NCI-H2227 (cell line): Measurements from ENCODE around the gene ARRDC3.
"Not testable (repeated sequence)": the region's sequence is repeated elsewhere in the genome, so short reads cannot be mapped to it uniquely, and the experiment has no call there.

Experiments used
- DNase-seq: peaks from one replicate; lab custom pipeline; 2025; ENCODE audit not compliant: unreplicated experiment; lab: John Stamatoyannopoulos, UW

ARRDC3 gene

DNA sequence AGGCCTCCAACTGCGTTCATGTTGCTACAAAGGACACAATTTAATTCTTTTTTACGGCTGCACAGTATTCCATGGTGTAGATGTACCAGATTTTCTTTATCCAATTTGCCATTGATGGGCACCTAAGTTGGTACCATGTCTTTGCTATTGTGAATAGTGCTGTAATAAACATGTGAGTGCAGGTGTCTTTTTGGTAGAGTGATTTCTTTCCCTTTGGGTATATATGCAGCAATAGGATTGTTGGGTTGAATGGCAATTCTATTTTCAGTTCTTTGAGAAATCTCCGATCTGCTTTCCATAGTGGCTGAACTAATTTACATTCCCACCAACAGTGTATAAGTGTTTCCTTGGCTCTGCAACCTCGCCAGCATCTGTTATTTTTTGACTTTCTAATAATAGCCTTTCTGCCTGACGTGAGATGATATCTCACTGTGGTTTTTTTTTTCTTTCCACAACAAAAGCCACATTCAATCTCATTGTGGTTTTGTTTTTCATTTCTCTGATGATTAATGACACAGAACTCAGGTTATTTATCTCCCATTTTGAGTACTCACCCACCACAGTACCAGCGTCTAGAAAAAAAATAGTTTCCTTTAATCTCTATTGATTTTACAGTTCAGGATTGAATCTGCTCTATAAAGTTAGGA is 21.9 kb downstream of the ARRDC3 start:
- no peak for DNase-seq

DNA sequence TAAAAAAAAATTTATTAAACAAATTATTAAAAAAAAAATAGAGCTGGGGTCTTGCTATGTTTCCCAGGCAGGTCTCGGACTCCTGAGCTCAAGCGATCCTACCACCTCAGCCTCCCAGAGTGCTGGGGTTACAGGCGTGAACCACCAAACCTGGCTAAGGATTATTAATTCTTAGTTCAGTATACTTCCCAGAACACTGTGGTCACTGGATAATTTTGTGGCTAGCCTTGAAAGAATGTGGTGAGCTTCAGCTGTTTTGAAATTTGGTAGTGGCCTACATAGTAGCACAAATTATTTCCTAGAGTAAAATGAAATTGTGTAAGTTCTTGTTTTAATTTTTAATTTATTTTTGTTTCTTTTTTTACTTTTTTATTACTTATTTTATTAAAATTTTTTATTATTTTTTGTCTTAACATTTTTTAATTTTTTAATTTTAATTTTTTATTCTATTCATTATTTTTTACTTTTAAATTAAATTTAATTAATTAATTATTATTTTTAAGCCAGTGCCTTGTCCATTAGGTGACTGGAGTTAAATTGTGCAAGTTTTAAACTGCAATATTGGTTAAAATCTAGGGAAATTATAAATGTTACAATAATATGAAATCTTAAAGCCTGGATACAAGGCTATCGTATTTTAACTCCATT is 23.0 kb downstream of the ARRDC3 start:
- DNase-seq, result no peak

DNA sequence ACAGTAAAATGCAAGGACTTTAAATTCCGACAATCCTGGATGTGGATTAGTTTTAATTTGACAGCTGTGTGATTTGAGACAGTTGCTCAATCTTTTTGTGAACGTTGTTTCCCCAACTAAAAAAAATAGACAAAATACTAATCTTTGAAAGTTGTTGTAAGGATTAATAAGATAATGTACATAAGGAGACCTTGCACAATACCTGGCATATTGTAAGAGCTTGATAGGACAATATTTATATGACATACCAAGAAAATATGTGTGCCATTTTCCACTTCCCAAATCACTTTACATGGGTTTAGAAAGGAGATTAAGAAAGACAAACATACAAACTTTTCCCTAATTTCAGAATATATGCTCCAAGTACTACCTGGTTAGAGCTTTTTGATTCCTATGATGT is 25.3 kb downstream of the ARRDC3 start:
- no peak for DNase-seq

DNA sequence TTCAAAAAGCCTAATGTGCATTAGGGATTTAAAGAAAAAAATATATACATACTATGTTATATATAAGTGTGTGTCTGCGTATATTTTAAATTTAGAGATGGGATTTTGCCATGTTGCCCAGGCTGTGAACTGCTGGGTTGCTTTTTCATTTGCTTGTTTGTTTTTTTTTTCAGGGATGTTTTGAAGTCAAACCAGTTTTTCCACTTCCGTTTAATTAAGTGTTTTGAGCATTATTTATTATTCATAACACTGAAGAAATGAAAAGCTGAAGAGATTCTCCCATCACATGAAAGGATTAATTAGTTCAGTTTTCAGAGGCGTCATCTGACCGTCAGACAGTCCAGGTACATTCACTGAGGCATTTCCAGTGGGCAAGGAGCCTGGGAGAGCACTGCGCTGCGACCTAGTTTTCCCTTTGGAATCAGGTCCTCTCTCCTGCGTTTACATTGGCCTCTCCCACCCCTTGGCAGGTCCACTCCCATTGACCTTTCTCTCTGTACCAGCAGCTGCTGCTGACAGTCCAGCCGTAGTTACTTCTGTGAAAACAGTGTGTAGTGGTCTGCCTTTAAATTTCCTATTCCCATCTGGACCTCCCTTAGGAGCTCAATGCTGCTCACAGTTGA is 26.0 kb downstream of the ARRDC3 start:
- DNase-seq, result no peak

DNA sequence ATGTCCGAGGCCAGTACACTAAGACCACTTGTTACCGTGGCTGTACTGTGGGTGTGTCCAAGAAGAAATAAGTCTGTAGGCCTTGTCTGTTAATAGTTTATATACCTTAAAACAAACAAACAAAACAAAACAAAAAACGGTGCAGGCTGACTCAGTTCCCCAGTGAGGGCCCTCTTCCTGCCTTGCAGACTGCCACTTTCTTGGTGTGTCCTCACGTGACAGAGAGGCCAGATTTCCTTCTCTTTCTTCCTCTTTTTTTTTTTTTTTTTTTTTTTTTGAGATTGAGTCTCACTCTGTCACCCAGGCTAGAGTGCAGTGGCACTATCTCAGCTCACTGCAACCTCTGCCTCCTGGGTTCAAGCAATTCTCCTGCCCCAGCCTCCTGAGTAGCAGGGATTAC is 28.2 kb downstream of the ARRDC3 start:
- not testable (repeated sequence) for DNase-seq

DNA sequence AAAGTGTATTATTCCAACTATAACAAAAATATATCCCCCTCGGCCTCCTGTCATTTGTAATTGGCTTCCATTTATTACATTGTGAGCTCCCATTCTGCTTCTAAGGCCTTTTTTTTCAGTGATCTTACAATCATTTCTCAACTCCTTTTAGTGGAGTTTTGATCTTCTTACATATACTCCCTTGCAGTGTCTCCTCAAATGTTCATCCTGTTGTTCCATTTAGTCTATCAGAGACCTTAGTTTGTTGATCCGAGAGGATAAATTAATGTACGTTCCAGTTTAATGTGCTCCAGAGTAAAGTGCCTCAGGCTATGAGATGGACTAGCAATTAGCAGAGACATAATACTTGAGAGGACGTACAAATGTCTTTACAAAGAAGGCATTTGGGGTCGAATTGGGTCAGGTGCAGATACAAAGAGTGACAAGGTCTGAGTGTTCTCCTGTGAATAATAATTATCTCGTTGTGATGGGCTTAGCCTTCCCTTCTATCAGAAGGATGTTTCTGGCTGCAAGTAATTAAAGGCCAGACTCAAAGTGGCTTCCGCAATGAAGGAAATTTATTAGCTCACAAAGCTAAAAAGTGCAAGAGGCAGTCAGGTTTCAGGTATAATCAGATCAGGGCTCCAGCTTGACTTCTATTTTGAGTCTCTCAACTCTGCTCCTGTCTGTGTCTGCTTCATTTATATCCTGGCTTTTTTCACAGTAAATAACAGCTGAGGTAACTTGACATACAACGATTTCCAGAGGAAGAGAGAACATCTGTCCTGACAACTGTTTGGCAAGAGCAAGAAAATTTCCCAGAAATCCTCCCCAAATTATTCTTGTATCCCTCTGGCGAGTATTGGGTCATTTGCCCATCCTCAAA is 30.1 kb downstream of the ARRDC3 start:
- DNase-seq, result peak; percentile 5

DNA sequence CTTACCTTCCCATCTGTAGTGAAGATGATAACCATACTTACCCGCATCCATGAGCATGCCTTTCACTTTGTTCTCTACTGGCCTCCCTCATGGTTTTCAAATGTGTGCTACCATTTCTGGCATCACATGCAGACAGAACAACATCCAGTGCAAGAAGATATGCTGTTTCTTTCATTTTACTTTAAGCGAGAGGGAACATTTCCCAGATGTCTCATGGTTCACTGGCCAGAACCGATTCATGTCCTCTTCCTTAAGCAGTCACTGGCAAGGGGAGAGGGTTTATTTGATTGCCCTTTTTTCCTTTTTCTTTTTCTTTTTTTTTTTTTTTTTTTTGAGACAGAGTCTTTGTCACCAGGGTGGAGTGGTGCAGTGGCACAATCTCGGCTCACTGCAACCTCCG is 37.7 kb downstream of the ARRDC3 start:
- no peak for DNase-seq

DNA sequence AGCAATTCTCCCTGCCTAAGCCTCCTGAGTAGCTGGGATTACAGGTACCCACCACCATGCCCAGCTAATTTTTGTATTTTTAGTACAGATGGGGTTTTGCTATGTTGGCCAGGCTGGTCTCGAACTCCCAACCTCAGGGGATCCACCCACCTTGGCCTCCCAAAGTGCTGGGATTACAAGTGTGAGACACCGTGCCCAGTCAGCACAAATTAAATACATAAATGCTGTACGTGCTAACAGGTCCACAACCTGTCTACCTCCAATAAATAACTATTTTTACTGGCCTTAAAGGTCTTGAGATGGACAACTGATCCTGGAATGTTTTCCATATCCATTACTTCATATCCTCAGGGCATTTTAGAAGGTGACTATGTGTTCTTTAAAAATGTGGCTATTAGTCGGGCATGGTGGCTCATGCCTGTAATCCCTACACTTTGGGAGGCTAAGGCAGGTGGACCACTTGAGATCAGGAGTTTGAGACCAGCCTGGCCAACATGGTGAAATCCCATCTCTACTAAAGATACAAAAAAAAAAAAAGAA is 38.4 kb downstream of the ARRDC3 start:
- not testable (repeated sequence) for DNase-seq

DNA sequence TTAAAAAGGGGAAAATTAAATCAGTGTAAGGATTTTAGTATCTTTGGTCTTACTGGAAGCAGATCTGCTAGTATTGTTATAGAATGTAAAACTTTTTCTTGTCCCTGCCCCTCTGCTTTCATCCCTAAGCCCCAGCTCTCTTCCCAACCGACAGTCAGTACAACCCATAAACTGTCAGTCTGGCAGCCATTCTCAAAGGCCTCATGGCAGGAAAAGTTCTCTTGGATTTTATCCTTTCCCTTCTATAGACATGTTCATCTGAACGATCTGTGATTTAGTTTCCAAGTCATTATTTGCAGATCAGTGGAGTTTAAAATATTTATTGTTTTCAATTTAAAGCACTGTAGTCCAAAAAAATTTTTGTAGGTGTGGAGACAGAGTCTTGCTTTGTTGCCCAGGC is 39.2 kb downstream of the ARRDC3 start:
- no peak for DNase-seq

DNA sequence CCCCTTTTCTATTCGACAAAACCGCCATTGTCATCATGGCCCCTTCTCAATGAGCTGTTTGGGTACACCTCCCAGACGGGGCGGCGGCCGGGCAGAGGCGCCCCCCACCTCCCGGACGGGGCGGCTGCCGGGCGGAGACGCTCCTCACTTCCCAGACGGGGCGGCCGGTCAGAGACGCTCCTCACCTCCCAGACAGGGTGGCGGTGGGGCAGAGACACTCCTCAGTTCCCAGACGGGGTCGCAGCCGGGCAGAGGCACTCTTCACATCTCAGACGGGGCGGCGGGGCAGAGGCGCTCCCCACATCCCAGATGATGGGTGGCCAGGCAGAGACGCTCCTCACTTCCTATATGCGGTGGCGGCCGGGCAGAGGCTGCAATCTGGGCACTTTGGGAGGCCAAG is 40.2 kb downstream of the ARRDC3 start:
- not testable (repeated sequence) for DNase-seq

DNA sequence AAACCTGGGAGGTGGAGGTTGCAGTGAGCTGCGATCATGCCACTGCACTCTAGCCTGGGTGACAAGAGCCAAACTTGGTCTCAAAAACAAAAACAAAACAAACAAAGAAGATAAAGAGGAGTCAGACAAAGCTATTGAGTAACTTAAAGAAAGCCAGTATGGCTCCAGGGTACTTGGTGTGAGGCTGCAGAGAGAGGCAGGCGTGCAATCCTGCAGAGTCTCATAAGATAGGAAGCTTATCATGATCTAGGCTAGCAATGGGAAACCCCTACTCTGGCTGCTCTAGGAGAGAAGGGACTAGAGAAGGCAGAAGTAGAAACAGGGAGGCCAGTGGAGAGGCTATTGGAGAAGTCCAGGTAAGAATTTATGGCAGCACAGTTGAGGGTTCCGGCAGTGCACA is 42.0 kb downstream of the ARRDC3 start:
- DNase-seq, result no peak

DNA sequence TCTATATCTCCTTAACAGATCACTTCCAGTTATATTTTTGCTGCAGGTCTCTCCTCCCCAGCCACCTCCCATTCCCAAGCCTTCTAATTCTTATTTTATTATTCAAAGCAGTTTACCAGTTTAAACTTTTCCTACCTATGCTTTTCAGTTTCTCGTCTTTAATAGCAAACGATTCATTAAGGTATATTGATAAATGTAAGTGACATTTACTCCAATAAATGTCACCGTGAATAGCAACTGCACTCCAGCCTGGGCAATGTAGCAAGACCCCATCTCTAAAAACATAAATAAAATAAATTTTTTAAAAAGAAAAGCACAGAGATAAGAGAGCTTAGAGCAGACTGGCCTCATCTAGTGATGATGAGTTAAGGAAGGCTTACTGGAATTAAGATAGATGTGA is 42.6 kb downstream of the ARRDC3 start:
- DNase-seq, result no peak

DNA sequence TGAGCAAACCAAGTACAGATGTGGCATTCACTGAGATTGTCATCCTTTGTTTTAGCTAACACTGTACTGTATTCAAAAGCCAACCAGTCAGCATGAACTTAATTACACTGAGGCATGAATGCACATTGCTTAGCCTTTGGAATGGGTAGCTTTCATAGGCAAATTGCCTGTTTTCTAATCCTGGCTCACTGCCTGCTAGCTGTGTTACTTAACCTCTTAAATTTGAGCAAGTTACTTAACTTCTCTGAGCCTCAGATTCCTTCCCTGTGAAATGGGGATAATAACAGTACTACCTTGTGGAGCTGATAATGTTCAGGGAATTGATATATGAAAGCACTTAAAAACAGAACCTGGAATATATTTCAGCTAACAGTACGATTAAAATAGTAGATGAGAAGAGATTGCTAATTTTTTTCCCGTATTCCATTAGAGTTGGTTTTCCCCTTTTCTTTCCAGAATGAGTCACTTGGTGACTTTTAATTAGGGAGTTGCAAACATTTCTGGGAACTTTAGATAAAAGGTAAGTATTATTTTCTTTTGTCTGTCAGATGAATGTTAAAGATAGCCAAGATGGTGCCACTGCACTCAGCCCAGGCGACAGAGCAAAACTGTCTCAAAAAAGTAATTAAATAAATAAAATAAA is 43.9 kb downstream of the ARRDC3 start:
- no peak for DNase-seq

DNA sequence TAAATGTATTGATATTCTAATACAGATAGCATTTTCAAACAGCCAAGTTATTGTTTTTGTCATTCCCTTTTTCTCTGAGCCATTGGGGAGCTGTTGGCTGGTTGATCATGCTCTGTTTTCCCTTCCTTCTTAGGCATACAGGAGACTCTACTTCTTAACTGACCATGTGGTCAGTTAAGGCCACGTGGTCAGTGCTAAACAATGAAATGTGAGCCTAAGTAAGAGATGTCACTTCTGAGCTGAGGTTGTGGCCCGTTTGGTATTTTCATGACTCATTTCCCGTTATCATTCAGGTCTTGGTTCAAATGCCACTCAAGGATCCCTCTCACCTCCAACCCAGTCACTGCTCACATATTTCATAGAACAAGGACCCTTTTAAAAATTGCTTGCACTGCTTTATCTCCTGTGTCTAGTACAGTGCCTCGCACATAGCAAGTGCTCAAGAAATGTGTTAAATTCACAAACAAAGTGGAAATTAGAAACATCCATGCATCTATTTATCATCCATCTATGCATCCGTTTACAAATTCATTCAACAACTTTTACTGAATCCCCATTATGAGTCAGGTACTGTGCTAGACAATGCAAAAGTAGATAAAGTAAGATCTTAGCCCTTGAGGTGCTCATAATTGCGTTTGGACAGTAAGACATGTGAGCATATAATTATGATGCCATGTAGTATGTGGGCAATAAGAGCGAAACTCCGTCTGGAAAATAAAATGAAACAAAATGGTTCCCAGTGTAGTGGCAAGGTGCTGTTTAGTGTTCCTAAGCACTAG is 50.7 kb downstream of the ARRDC3 start:
- no peak for DNase-seq

DNA sequence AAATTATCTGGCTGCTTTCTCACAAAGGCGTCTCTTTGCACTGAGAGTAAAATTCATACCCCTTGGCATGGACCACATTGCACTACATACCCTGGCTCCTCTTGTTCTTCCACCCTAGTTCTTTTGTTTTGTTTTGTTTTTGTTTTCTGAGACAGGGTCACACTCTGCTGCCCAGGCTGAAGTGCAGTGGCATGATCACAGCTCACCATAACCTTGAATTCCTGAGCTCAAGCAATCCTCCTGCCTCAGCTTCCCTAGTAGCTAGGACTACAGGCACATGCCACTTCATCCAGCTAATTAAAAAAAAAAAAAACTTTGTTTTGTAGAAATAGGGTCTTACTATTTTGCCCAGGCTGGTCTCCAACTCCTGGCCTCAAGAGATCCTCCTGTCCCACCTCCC is 51.4 kb downstream of the ARRDC3 start:
- no peak for DNase-seq

DNA sequence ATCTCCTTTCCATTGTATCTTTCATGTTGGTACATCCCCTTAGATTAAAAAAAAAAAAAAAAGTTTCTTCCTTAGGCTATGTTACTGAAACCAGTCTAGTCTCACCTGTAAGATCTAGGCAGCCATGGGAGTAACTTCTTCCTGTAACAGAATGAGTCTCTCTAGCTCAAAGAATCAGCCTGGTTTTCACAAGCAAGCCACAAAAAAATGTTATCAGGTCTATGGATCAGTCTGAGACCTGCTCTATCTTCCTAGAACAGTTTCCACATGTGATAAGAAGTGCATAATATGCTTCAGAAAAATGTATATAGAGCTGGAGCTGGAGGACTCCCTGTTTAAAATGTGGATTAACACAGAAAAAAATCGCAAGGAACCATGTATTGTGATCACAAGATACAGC is 53.8 kb downstream of the ARRDC3 start:
- DNase-seq, result no peak

DNA sequence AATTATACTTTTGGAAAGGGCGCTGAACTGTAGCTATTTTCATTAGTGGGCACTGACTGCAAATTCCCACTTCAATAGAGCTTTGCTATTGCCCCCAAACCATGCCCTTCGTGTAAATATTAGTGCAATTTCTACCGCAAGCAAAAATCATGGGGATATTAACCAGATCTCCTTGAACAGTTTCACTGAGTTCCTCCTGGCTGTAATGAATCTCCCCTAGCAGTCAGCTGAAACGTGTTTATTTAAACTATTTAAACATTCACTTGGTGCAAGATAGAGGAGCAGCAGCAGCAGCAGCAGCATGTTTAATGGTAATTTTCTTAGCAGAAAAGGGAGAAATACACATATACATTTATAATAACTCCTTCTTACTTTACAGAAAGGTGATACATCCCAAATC is 54.4 kb downstream of the ARRDC3 start:
- DNase-seq, result no peak

DNA sequence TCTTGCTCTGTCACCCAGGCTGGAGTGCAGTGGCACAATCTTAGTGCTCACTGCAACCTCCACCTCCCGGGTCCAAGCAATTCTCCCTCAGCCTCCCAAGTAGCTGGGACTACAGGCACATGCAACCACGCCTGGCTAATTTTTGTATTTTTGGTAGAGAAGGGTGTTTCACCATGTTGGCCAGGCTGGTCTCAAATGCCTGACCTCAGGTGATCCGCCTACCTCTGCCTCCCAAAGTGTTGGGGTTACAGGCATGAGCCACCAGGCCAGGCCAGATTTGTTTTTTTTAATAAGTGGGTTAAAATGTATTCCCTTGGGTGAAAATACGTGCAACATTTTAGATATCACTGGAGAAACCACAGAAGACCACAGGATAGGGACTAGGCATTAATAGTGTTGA is 60.1 kb downstream of the ARRDC3 start:
- not testable (repeated sequence) for DNase-seq

DNA sequence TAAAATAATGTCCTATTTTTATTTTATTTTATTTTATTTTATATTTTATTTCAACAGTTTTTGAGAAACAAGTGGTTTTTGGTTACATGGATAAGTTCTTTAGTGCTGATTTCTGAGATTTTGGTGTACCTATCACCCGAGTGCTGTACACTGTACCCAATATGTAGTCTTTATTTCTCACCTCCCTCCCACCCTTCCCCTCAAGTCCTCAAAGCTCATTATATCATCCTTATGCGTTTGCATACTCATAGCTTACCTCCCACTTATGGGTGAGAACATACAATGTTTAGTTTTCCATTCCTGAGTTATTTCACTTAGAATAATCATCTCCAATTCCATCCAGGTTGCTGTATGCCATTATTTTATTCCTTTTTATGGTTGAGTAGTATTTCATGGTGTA is 63.5 kb downstream of the ARRDC3 start:
- no peak for DNase-seq

DNA sequence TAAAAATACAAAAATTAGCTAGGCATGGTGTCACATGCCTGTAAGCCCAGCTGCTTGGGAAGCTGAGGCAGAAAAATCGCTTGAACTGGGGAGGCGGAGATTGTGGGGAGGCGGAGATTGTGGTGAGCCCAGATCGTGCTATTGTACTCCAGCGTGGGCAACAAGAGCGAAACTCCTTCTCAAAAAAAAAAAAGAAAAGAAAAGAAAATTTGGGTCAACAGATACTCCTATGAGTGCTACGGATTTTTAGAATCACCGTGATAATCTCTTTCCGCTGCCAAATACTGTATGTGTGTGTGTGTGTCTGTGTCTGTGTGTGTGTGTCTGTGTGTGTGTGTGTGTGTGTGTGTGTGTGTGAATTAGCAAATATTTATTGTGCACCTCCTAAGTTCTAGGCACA is 64.4 kb downstream of the ARRDC3 start:
- no peak for DNase-seq
